ENCODE data around the gene LEKR1.

DNA sequence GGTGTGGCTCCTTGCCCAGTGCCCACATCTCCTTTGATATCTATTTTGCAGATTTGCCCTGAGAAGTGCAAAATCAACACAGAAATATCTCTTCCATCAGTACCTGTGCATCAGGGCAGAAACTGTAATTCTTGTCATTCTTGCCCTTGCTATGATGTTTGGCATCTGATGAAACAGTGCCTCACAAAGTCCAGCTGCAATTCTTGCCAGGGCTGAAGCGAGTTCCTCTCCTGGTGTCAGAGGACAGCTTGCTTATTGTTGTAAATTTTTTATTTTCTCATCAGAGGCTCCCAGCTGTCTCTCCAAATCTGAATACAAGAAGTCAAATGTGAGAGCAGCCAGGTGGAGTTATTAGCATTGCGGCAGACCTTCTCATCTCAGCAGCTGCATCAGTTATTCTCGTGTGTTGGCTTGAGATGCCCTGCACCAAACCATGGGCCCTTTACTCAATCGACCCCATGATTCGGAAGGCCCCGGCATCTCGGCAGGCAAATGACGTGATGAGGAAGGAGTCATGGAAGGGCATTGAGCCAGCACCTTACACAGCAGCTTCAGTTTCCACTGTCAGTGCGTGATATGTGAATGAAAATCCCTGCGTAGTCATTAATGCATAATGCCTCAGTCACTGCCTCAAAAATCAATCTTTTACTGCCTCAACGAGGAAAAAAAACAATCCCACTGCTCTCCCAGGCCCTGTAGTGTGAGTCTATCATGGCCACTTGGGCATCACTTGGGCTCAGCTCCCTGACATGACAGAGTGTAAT lies 240.4 kb downstream of the LEKR1 start:
- TF ChIP-seq, protein P1, sequence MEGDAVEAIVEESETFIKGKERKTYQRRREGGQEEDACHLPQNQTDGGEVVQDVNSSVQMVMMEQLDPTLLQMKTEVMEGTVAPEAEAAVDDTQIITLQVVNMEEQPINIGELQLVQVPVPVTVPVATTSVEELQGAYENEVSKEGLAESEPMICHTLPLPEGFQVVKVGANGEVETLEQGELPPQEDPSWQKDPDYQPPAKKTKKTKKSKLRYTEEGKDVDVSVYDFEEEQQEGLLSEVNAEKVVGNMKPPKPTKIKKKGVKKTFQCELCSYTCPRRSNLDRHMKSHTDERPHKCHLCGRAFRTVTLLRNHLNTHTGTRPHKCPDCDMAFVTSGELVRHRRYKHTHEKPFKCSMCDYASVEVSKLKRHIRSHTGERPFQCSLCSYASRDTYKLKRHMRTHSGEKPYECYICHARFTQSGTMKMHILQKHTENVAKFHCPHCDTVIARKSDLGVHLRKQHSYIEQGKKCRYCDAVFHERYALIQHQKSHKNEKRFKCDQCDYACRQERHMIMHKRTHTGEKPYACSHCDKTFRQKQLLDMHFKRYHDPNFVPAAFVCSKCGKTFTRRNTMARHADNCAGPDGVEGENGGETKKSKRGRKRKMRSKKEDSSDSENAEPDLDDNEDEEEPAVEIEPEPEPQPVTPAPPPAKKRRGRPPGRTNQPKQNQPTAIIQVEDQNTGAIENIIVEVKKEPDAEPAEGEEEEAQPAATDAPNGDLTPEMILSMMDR (IDR thresholded peaks at IDR 0.05): no peak
- TF ChIP-seq POLR2A (IDR thresholded peaks at IDR 0.05): no peak
